GM23338 (cell line): ENCODE results near the gene RBM28.
A peak's percentile ranks its signal among the peaks of the same experiment; 100 is the strongest.

Experiments
- CREB1 ChIP-seq: fragments of 250-450 bp; sonication (Bioruptor Pico); IDR thresholded peaks from 2 replicates; pipeline ENCODE4 v1.5.0; 2020; ENCODE audit warnings: low read depth, mild to moderate bottlenecking, moderate library complexity
- ETS1 ChIP-seq: IDR thresholded peaks from 2 replicates; pipeline ENCODE4 v1.6.1; 2016; ENCODE audit warnings: antibody characterized with exemption
- EZH2 ChIP-seq: fragments of 200-600 bp; sonication (generic); IDR thresholded peaks from one replicate; pipeline ENCODE4 v1.8.0; 2017; ENCODE audit warnings: antibody characterized with exemption, mild to moderate bottlenecking, low read depth; ENCODE audit not compliant: unreplicated experiment
- EZH2phosphoT487 ChIP-seq: fragments of 200-600 bp; sonication (generic); IDR thresholded peaks from one replicate; pipeline ENCODE4 v1.8.1; 2018; ENCODE audit warnings: antibody characterized with exemption; ENCODE audit not compliant: unreplicated experiment
- JUNB ChIP-seq: IDR thresholded peaks from one replicate; pipeline ENCODE4 v1.6.1; 2016; ENCODE audit warnings: antibody characterized with exemption; ENCODE audit not compliant: unreplicated experiment
- POLR2AphosphoS5 ChIP-seq: IDR thresholded peaks from 2 replicates; pipeline ENCODE4 v1.6.1; 2016; ENCODE audit warnings: antibody characterized with exemption, low read depth
- STAT1 ChIP-seq: IDR thresholded peaks from one replicate; pipeline ENCODE4 v1.6.1; 2016; ENCODE audit warnings: antibody characterized with exemption; ENCODE audit not compliant: unreplicated experiment
- ZNF114 ChIP-seq: fragments of 250-450 bp; sonication (Bioruptor Pico); IDR thresholded peaks from 2 replicates; pipeline ENCODE4 v1.5.0; 2020; ENCODE audit warnings: mild to moderate bottlenecking, moderate library complexity
- ZNF331 ChIP-seq: fragments of 250-450 bp; sonication (Bioruptor Pico); IDR thresholded peaks from 2 replicates; pipeline ENCODE4 v1.5.0; 2020; ENCODE audit warnings: low read depth, mild to moderate bottlenecking, moderate library complexity
- ZNF462 ChIP-seq: fragments of 250-450 bp; sonication (Bioruptor Pico); IDR thresholded peaks from 2 replicates; pipeline ENCODE4 v1.5.0; 2020; ENCODE audit warnings: mild to moderate bottlenecking, moderate library complexity
- TF ChIP-seq, protein P1 (sequence below), 2 experiments: fragments of 200-600 bp in 1 of 2; sonication (generic) in 1 of 2; conservative IDR thresholded peaks; 2 replicates each; pipeline versions ENCODE4 v1.5.1 to v1.6.1; 2016 to 2017; ENCODE audit warnings: antibody characterized with exemption in 2 of 2, low read depth in 2 of 2, mild to moderate bottlenecking in 2 of 2, moderate library complexity in 1 of 2
- TF ChIP-seq, protein P2 (sequence below): IDR thresholded peaks from one replicate; pipeline ENCODE4 v1.6.1; 2018; ENCODE audit warnings: antibody characterized with exemption; ENCODE audit not compliant: unreplicated experiment

- TF ChIP-seq, protein P1, sequence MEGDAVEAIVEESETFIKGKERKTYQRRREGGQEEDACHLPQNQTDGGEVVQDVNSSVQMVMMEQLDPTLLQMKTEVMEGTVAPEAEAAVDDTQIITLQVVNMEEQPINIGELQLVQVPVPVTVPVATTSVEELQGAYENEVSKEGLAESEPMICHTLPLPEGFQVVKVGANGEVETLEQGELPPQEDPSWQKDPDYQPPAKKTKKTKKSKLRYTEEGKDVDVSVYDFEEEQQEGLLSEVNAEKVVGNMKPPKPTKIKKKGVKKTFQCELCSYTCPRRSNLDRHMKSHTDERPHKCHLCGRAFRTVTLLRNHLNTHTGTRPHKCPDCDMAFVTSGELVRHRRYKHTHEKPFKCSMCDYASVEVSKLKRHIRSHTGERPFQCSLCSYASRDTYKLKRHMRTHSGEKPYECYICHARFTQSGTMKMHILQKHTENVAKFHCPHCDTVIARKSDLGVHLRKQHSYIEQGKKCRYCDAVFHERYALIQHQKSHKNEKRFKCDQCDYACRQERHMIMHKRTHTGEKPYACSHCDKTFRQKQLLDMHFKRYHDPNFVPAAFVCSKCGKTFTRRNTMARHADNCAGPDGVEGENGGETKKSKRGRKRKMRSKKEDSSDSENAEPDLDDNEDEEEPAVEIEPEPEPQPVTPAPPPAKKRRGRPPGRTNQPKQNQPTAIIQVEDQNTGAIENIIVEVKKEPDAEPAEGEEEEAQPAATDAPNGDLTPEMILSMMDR (conservative IDR thresholded peaks at IDR 0.05; ENCODE audit: low read depth in 2 of 2): no peak
- TF ChIP-seq EZH2 (no peak), CREB1 (peak; percentile 75), ETS1 (peak; percentile 56; the same call in 1 of the 2 replicates), EZH2phosphoT487 (no peak), ZNF462 (no peak), POLR2AphosphoS5 (peak; percentile 97), STAT1 (no peak), ZNF331 (no peak), JUNB (no peak), ZNF114 (CRISPR knock-in tag) (no peak)
- TF ChIP-seq, protein P2, sequence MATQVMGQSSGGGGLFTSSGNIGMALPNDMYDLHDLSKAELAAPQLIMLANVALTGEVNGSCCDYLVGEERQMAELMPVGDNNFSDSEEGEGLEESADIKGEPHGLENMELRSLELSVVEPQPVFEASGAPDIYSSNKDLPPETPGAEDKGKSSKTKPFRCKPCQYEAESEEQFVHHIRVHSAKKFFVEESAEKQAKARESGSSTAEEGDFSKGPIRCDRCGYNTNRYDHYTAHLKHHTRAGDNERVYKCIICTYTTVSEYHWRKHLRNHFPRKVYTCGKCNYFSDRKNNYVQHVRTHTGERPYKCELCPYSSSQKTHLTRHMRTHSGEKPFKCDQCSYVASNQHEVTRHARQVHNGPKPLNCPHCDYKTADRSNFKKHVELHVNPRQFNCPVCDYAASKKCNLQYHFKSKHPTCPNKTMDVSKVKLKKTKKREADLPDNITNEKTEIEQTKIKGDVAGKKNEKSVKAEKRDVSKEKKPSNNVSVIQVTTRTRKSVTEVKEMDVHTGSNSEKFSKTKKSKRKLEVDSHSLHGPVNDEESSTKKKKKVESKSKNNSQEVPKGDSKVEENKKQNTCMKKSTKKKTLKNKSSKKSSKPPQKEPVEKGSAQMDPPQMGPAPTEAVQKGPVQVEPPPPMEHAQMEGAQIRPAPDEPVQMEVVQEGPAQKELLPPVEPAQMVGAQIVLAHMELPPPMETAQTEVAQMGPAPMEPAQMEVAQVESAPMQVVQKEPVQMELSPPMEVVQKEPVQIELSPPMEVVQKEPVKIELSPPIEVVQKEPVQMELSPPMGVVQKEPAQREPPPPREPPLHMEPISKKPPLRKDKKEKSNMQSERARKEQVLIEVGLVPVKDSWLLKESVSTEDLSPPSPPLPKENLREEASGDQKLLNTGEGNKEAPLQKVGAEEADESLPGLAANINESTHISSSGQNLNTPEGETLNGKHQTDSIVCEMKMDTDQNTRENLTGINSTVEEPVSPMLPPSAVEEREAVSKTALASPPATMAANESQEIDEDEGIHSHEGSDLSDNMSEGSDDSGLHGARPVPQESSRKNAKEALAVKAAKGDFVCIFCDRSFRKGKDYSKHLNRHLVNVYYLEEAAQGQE: no peak
Measured at GRCh38 chr7:128343554-128344430, at the start of gene RBM28.
